Muscle of leg (tissue), 11 donors: ENCODE data around the gene SGPP2. TPM values are rescaled to one million over a fixed set of nuclear protein-coding genes. Genes with fewer than 3 reads are reported as not detected.
A peak's percentile ranks its signal among the peaks of the same experiment; 100 is the strongest.

Experiments used
- DNase-seq: peaks from one replicate; pipeline ENCODE4 v3.0.0; 2013
- H3K27ac ChIP-seq: one replicate; pipeline ENCODE4 v1.5.1; 2013; ENCODE audit warnings: mild to moderate bottlenecking, low read length, control low read depth
- H3K27me3 ChIP-seq: one replicate; pipeline ENCODE4 v1.6.1; 2013; ENCODE audit warnings: low read length; ENCODE audit not compliant: control insufficient read depth, insufficient read depth
- H3K36me3 ChIP-seq: one replicate; pipeline ENCODE4 v1.6.1; 2013; ENCODE audit warnings: low read length; ENCODE audit not compliant: control insufficient read depth, insufficient read depth
- H3K4me1 ChIP-seq: one replicate; pipeline ENCODE4 v1.6.1; 2013; ENCODE audit warnings: low read length; ENCODE audit not compliant: control insufficient read depth, insufficient read depth
- H3K4me3 ChIP-seq: one replicate; pipeline ENCODE4 v1.5.1; 2013; ENCODE audit warnings: low read length, control low read depth
- H3K9me3 ChIP-seq: replicated peaks from 2 replicates; pipeline ENCODE4 v1.6.1; 2013; ENCODE audit warnings: low read depth, low read length; ENCODE audit not compliant: control insufficient read depth
- WGBS: methylation state at CpG from one replicate; pipeline ENCODE4 v1.1.5; 2013; ENCODE audit warnings: missing lambda C conversion rate; ENCODE audit not compliant: insufficient coverage; 5-methylcytosine and 5-hydroxymethylcytosine counted together
- polyA plus RNA-seq, 8 donors: library from polyadenylated mRNA; unstranded; fragments of 120-200 nt; gene quantifications; one replicate each; pipeline versions ENCODE4 v1.2.1 to v1.2.3, GENCODE V29; 2013; ENCODE audit warnings: inconsistent platforms in 1 of 8, low replicate concordance in 1 of 8; ENCODE audit not compliant: insufficient read length in 8 of 8, insufficient read depth in 1 of 8
- total RNA-seq: library from RNA; stranded (reverse); fragments of 120-200 nt; gene quantifications from one replicate; pipeline ENCODE4 v1.2.4, GENCODE V29; 2013

Gene SGPP2
- total and polyA plus RNA-seq, 9 donors, result 0.23 to 2.9 (median 1.0) TPM; not detected in 1

DNA sequence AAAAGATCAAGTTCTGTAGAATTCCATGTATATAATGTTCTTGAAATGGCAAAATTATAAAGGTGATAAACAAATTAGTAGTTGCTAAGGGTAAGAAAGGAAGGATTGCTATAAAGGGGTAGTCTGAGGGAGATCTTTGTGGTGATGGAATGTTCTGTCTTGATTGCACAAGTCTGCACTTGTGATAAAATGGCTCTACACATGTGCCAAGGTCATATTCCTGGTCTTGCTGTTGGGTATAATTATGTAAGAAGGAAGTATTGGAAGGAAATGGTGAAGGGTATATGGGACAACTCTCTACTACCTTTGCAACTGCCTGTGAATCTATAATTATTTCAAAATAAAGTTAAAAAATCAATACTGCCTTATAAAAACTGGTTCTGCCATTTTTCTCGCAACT is 15.3 kb downstream of the SGPP2 start:
- Histone ChIP-seq H3K9me3 (no peaks in the 10 kb centered on the region), H3K4me3 (no peak overlapping the region), H3K27me3 (peaks cover 6% of the 10 kb centered on the region), H3K36me3 (no peaks in the 10 kb centered on the region), H3K27ac (no peak overlapping the region), H3K4me1 (no peaks in the 10 kb centered on the region)
- DNase-seq, result no peak
- no CpG with 5 or more reads among the region's 1 CpG for WGBS

DNA sequence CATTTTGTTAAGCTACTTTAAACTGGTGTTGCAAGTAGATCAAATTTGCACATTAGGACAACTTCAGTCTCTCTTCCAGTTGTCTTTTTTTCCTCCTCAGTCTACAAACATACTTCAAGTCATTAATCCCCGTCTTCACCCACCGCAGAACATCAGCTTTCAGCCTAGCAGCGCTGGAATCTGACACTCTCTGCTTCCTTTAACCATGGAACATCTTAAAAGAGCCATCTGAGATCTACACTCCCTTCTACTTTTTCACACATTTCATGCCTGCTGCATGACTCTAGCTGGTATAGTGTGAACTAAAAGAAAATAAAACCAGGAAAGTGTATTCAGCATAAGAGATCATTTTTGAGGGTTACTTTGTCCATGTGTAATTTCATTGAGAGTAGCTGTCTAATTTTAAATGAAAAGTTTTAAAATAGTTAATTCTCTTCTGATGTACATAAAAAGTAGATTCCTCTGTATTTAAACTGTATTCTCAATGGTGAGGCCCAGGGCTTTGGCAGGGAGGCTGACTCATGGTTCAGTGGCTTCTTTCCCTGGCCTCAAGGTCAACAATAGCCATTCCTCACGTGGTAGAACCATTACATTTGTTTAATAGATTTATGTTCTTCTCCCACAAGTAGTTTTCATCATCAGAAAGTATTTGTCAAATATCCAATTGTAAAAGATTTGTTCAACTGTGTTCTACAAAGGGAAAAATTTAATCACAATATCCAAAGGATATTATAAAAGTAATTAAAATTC is 16.5 kb downstream of the SGPP2 start:
- H3K9me3 ChIP-seq, result no peaks in the 10 kb centered on the region
- WGBS, result 30% methylated on average over 2 of the region's 4 CpGs
- no peak overlapping the region for H3K27ac ChIP-seq
- no peaks in the 10 kb centered on the region for H3K4me1 ChIP-seq
- H3K27me3 ChIP-seq, result peaks cover 15% of the 10 kb centered on the region
- no peaks in the 10 kb centered on the region for H3K36me3 ChIP-seq
- peak; percentile 17 for DNase-seq
- no peak overlapping the region for H3K4me3 ChIP-seq

DNA sequence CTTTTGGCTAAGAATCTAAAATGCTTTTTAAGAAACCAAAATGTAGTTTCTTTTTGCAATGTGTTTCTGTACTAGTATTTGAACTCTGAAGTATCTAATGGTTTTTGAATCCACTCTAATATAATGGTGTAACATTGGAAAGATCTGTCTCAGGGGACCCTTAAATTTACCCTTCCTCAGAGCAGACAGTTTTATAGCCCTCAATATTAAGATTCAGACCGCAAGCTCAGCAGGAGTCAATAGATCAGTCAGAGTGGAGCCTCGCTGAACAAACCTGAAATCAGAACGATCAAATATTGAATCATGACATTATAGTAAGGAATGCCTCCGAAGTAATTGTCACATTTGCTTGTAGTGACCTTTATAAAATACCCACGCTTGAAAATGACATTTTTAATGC is 18.3 kb downstream of the SGPP2 start:
- no peak overlapping the region for H3K27ac ChIP-seq
- H3K9me3 ChIP-seq, result no peaks in the 10 kb centered on the region
- H3K36me3 ChIP-seq, result no peaks in the 10 kb centered on the region
- no peak for DNase-seq
- no peaks in the 10 kb centered on the region for H3K4me1 ChIP-seq
- peaks cover 19% of the 10 kb centered on the region for H3K27me3 ChIP-seq
- no CpG with 5 or more reads among the region's 5 CpGs for WGBS
- H3K4me3 ChIP-seq, result no peak overlapping the region

DNA sequence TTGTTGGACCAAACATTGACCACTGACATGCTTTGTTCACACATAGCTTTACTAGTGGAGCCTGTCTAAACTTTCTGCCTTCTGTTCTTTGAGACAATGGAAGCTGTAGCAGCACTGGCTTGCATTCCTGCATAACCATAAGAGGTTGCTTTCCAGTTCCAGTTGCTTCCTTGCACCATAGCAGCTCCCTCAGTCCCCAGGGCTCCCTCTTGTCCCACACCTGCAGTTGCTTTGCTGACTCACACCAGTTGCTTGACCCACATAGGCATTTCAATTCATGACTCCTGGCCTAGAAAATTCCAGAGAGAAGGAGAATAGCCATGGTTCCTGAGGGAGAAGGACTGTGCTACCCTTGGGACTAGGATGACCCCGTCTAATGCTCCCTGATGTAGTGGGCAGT is 20.9 kb downstream of the SGPP2 start:
- no peak for DNase-seq
- WGBS, result 57% methylated on average over 1 of the region's 1 CpG
- H3K36me3 ChIP-seq, result no peaks in the 10 kb centered on the region
- peaks cover 14% of the 10 kb centered on the region for H3K4me1 ChIP-seq
- no peaks in the 10 kb centered on the region for H3K9me3 ChIP-seq
- H3K4me3 ChIP-seq, result no peak overlapping the region
- H3K27me3 ChIP-seq, result peaks cover 23% of the 10 kb centered on the region
- H3K27ac ChIP-seq, result no peak overlapping the region

DNA sequence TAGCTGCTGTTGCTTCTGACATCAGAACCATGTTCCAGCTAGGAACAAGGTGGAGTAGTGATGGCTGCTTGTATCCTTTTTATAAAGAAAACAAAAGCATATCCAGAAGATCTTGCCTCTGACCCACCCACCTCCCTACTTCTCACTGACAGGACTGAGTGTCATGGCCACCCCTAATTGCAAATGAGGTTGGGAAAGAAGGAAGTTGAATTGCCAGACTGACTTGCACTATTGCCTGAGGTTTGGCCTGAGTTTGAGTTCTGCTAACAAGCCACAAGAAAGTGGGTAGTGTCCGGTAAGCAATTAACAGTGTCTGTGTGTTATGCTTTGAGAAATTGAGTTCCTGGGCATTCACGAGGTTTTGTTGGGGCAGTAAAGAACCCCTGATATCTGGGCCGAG is 22.8 kb downstream of the SGPP2 start:
- DNase-seq, result no peak
- Histone ChIP-seq H3K27me3 (peaks cover 29% of the 10 kb centered on the region), H3K9me3 (no peaks in the 10 kb centered on the region), H3K4me3 (no peak overlapping the region), H3K4me1 (peaks cover 14% of the 10 kb centered on the region), H3K36me3 (no peaks in the 10 kb centered on the region), H3K27ac (no peak overlapping the region)
- WGBS, result 89% methylated on average over 2 of the region's 3 CpGs

DNA sequence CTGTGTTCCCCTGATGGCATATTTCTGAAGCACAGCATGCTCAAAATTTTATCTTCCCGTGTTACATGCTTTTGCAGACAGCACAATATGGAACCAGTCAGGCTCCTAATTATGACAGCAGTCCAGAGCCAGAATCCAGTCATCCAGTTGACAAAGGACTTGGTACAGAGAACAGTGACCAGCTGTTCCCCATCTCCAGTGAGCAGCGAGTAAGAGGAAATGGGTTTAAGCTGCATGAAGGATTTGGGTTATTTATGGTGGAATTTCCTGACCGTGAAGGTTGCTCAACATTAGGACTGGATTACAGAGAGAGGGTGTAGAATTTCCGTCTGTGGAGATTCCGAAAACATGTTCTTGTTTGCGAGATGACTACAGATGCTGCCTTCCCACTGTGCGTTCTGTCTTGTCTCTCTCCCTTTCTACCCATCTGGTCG is 24.4 kb downstream of the SGPP2 start:
- Histone ChIP-seq H3K4me1 (peaks cover 14% of the 10 kb centered on the region), H3K9me3 (no peaks in the 10 kb centered on the region), H3K36me3 (no peaks in the 10 kb centered on the region), H3K4me3 (no peak overlapping the region), H3K27ac (no peak overlapping the region), H3K27me3 (peaks cover 36% of the 10 kb centered on the region)
- 0% methylated on average over 2 of the region's 8 CpGs for WGBS
- DNase-seq, result peak; percentile 85

DNA sequence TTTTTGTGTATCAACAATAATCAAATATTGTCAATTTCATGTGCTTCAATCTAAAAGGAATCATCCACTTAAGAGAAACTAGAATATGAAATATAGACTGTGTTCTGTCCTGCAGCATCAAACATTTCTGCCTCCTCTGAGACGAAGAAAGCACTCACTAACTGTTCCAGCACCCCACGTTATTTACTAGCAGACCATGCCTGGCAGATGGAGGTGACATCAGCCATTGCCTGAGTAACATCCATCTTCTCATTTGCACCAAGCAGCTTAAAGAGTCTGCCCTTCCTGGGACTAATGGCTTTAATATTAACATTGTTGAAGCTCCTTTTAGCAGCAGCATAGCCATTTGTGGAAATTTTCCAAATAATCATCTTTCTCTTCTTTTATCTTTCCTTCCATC is 25.7 kb downstream of the SGPP2 start:
- WGBS, result 29% methylated on average over 2 of the region's 2 CpGs
- peaks cover 14% of the 10 kb centered on the region for H3K4me1 ChIP-seq
- no peaks in the 10 kb centered on the region for H3K36me3 ChIP-seq
- no peaks in the 10 kb centered on the region for H3K9me3 ChIP-seq
- DNase-seq, result no peak
- peaks cover 29% of the 10 kb centered on the region for H3K27me3 ChIP-seq
- no peak overlapping the region for H3K4me3 ChIP-seq
- no peak overlapping the region for H3K27ac ChIP-seq

DNA sequence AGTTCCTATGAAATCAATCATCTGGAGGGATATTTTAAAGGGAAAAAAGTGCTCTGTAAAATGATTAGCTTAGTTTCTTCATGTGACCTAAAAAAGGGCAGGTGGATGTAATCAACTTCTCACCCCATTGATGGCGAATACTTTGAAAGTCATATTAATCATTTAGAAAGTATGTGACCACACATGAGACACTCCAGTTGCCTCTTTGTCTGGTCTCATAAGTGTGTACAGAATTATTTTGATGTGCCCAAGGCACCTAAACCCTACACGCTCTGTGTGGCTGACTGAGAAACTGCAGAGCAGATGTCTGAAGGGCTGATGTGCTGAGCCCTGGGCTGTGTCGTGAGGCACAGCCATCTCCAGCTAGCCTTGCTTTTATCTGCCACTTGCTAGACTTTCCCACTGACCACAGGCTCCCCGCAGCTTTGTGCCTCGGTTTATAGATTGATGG is 26.9 kb downstream of the SGPP2 start:
- WGBS, result 49% methylated on average over 2 of the region's 5 CpGs
- Histone ChIP-seq H3K27ac (no peak overlapping the region), H3K4me1 (peaks cover 14% of the 10 kb centered on the region), H3K9me3 (no peaks in the 10 kb centered on the region), H3K27me3 (peaks cover 25% of the 10 kb centered on the region), H3K4me3 (no peak overlapping the region), H3K36me3 (no peaks in the 10 kb centered on the region)
- no peak for DNase-seq

DNA sequence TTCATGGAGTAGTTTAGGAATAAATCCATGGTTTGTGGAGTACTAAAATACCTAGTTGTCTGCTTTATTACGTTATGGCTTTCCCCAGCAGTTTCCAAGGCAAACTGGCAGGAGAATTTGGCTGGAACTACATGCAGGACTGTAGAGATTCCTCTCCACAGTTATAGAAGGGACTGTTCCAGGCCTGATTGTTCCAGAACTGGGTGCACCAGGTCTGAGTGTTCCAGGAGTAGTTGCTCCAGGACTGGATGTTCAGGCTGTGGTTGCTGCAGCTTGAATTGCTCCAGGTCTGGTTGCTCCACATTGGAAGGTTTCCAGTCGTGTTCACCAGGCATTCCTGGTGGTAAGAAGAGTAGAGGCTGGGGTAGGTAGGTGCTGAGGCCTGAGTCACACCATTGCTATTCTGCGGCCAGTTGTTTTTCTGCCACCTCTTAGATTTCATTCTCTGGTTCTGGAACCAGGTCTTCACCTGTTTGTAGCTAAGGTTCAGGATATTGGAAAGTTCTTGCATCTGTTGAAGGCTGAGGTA is 28.1 kb downstream of the SGPP2 start:
- peaks cover 14% of the 10 kb centered on the region for H3K4me1 ChIP-seq
- no peak for DNase-seq
- H3K4me3 ChIP-seq, result no peak overlapping the region
- H3K27ac ChIP-seq, result no peak overlapping the region
- peaks cover 21% of the 10 kb centered on the region for H3K27me3 ChIP-seq
- no CpG with 5 or more reads among the region's 3 CpGs for WGBS
- H3K36me3 ChIP-seq, result no peaks in the 10 kb centered on the region
- no peaks in the 10 kb centered on the region for H3K9me3 ChIP-seq

DNA sequence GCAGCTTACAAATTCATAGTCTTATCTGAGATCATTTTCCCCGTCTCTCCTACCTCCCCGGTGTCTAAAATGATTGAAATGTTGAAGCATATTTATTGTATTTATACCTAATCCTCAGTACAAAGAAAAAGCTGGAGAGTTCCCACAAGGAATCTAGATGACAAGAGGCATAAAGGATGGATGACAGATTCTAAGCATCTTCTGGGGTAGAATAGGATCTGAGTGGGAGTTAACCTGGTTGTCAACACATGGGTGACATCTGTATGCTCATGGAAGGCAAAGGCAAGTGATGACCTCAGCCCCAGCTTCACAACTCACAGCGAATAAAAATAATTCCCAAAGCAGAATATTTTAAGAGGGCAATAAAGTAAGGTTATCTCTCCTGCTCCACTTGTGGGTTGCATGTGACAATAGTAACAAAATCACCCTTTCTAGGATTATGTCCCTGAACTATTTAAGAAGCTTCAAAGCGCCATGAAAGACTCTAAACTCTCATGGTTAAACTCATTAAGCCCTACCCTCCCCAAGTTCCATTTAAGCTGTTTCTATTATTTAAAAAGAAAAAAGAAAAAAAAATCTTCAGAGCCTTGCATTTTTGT is 32.2 kb downstream of the SGPP2 start:
- Histone ChIP-seq H3K4me1 (no peaks in the 10 kb centered on the region), H3K9me3 (no peaks in the 10 kb centered on the region), H3K27ac (no peak overlapping the region), H3K4me3 (no peak overlapping the region), H3K36me3 (no peaks in the 10 kb centered on the region), H3K27me3 (peaks cover 16% of the 10 kb centered on the region)
- WGBS, result no CpG with 5 or more reads among the region's 4 CpGs
- no peak for DNase-seq
